Stimulated activated CD8-positive, alpha-beta memory T cell treated with anti-CD3 and anti-CD28 coated beads, Interleukin-2, amount 100 ng/mL, for 48 hours (primary cell): ENCODE results near the gene DCANP1.
A peak's percentile ranks its signal among the peaks of the same experiment; 100 is the strongest.

ENCODE experiments used
- DNase-seq, 2 donors: peaks; one replicate each; pipeline ENCODE4 v3.0.0-alpha.2; 2020; ENCODE audit warnings: low read depth in 2 of 2

The DCANP1 gene

DNA sequence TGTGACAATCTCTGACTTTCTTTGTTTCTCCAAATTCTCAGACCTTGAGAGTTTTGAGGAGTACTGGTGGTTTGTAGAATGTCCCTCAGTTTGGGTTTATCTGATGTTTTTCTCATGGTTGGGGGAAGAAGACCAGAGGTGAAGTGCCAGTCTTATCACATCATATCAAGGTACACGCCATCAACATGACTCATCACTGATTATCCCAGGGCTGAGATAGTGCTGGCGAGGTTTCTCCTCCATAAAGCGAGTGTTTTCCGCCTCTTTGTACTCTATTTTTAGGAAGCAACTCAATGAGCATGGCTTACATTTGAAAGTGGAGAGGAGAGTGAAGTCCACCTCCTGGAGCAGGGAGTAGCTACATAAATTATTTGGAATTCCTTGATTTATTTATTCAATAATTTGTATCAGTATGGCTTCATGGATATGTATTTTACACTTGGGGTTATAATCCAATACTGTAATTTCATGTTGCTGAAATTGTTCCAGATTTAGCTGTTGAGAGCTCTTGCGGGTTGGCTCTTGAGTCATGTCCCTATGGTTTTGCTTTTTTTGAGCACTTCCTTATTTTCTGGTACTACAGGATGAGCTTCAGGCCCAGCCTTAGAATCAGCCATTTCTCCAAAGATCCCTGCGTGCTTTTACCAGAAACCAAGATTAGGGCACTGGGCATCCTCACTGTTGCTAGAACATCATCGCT lies 23.9 kb downstream of the DCANP1 start:
- no peak for DNase-seq

GRCh38 chr5:135422419-135422818 lies 24.7 kb downstream of the DCANP1 start:
- no peak for DNase-seq

DNA sequence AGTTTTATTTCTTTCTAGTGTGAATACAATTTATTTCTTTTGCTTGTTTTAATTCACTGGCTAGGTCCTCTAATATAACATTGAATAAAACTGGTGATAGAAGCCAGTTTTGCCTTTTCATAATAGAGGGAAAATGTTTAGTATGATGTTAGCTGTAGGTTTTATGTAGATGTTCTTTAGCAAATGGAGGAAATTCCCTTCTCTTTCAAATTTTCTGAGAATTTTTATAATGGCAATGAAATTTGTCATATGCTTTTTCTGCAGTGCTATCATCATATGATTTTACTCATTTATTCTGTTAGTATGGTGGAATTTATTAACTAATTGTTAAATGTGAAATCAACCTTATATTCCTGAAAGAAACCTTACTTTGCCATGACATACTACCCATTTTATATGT lies 30.1 kb downstream of the DCANP1 start:
- no peak for DNase-seq

- no peak for DNase-seq
Observed at GRCh38 chr5:135405082-135405481, 42.1 kb downstream of the DCANP1 start.

DNA sequence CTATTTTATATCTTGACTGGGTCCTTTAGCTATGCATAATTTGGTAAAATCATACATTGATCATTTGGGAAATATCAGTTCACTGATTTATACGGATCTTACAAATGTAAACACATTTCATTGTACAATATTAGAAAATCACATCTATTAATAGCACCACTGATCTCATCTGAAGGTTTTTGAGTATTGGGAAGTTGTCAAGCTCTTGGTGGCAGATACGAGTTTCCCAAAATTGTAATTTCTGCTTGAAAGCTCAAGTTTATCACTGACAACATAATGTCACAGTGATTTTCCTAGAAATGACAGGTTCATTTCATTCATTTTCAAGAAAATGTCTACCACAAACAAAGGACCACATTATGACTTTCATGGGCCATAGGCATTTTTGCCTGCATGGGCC lies 45.1 kb downstream of the DCANP1 start:
- DNase-seq = no peak

DNA sequence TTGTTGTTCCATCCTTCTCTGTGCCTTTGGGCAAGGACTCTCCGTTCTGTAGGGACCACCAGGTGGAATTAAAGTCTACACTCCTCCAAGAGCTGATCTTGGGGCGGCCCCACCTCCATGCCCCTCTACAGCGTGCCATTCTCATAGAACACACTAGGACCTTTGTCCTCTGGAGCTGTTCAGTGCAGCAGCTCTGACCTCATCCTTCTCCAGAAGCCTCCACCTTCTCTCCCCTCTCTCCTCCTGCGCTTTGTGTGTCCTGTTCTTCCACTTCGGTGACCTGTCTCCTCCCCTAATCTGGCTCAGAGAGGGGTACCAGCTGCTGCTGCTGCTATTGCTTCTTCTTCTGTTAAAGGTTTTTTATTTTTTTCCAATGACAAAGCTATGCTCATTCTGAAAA lies 46.3 kb downstream of the DCANP1 start:
- DNase-seq = no peak

GRCh38 chr5:135399794-135400542 lies 47.2 kb downstream of the DCANP1 start:
- DNase-seq = no peak

GRCh38 chr5:135398855-135399793 lies 48.0 kb downstream of the DCANP1 start, which contains the start of gene MACROH2A1:
TSS of gene MACROH2A1 (minus strand) at chr5:135399231. CDS start at chr5:135389093, 10,138 bp downstream.
- peak; percentile 73 to 81 for DNase-seq

- DNase-seq = peak in 1 of 2 donors; percentile 38
Observed at GRCh38 chr5:135398160-135398854, 48.8 kb downstream of the DCANP1 start.

GRCh38 chr5:135397084-135397483 lies 50.1 kb downstream of the DCANP1 start:
- no peak for DNase-seq

DNA sequence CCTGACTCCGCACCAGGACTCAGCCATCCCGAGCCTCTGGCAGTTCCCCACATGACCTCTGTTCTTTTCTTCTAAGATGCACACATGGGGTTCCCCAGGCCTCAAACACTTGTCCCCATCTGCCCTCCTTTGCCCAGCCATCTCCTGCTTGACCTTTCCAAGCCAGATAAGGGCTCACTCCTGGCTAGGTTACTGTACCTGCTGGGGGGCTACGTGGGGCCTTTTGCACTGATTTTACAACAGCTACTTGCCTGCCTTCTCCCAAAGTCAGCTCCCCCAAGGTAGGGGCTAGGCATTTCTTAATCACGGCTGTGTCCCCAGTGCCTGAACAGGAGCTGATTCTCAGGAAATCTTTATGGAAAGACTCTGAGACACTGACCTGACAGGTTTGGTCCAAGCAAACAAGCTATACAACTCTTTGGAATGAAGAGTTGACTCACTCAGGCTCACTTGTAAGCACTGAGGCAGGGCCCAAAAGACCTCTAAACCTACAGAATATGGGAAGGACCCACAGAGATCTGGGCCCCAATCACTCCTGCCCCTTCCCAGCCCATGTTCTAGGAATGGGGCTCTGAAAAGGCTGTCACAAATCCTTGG lies 50.6 kb downstream of the DCANP1 start:
- no peak for DNase-seq

- DNase-seq = no peak
Observed at GRCh38 chr5:135395866-135396265, 51.3 kb downstream of the DCANP1 start.

DNA sequence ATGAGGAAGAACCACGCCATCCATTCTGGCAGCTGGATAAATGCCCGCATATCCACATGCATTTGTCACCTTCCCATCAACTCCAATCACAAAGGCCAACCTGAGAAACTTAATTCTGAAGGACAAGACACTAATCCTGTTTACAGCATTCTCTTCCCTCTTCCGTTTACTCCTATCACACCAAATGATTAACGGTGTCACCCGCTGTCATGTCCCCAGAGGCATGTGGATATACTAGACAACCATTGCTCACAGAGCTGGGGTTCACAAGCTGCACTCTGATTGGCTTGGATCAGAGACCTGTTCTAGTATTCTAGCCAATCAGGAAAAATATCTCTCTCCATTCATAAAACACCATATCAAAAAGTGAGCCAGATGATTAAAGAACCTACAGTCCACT lies 51.7 kb downstream of the DCANP1 start:
- DNase-seq = no peak
